Activated CD8-positive, alpha-beta memory T cell treated with anti-CD3 and anti-CD28 coated beads, Interleukin-2, amount 10 ng/mL, durations not matched to agents 7 days and 5 days (primary cell): Measurements from ENCODE around the gene TMEM218. TPM values are rescaled to one million over a fixed set of nuclear protein-coding genes. Genes with fewer than 3 reads are reported as not detected.
"Not testable (repeated sequence)": the region's sequence is repeated elsewhere in the genome, so short reads cannot be mapped to it uniquely, and the experiment has no call there.

Source experiments
- ATAC-seq: fragments of 150-1000 bp; cut with Tn5 transposase; one replicate; pipeline ENCODE4 v1.10.0; 2021; ENCODE audit warnings: moderate library complexity
- CTCF ChIA-PET: fragments of 350-600 bp; sonication (Branson Sonifier 250); formaldehyde crosslinking; loops from one replicate; lab custom pipeline; 2021; ENCODE audit warnings: antibody characterized with exemption; lab: Charles Lee
- DNase-seq: peaks from one replicate; pipeline ENCODE4 v3.0.0-alpha.2; 2020
- H3K27ac Mint-ChIP-seq: one replicate; pipeline ENCODE4 v1.8.0; 2021; ENCODE audit warnings: mild to moderate bottlenecking, mixed read lengths
- H3K27me3 Mint-ChIP-seq: one replicate; pipeline ENCODE4 v1.8.0; 2021; ENCODE audit warnings: mixed read lengths
- H3K36me3 Mint-ChIP-seq: one replicate; pipeline ENCODE4 v1.8.0; 2021; ENCODE audit warnings: mild to moderate bottlenecking, mixed read lengths
- H3K4me1 Mint-ChIP-seq: one replicate; pipeline ENCODE4 v1.8.0; 2021; ENCODE audit warnings: mixed read lengths
- H3K4me3 Mint-ChIP-seq: one replicate; pipeline ENCODE4 v1.8.0; 2021; ENCODE audit warnings: mild to moderate bottlenecking, moderate library complexity, mixed read lengths
- H3K9me3 Mint-ChIP-seq: one replicate; pipeline ENCODE4 v1.8.0; 2022; ENCODE audit warnings: low read depth, mixed read lengths
- total RNA-seq, 2 experiments: library from RNA; stranded (reverse); gene quantifications; one replicate each; pipeline ENCODE4 v1.2.3, GENCODE V29; 2021

TMEM218 gene
- total RNA-seq, 2 experiments from 2014 or later: 14.1 to 16.1 TPM

DNA sequence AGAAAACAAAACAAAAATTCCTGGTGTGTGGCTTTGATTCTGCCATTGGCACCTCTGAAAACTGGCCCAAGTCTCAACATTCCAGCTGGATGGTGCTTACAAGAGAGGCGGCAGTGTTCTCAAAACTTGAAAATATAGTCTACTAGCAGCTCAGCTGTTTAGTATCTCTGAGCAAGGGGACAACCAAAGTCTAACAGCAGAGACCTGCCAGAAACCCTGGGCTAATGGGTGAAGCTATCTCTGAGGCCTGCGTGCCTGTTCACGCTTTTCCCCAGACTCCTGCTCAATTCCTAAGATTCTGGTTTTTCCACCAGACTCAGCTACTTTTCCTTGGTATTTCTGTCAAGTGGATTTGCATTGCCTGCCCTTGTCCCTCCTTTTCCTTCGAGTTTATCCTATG, 17.9 kb downstream of the TMEM218 start:
- Mint-ChIP-seq H3K27ac (no peak overlapping the region), H3K4me3 (no peak overlapping the region), H3K27me3 (no peaks in the 10 kb centered on the region), H3K9me3 (no peaks in the 10 kb centered on the region), H3K36me3 (no peaks in the 10 kb centered on the region), H3K4me1 (peaks cover 2% of the 10 kb centered on the region)
- ATAC-seq (no peak), DNase-seq (no peak)
- CTCF ChIA-PET: interaction anchor here (1.0 kb wide), 1 partner anchor 253 kb away, joined by 3 read pairs; no protein-coding TSS in a partner anchor

GRCh38 chr11:125092669-125093068, 18.8 kb downstream of the TMEM218 start:
- DNase-seq (no peak), ATAC-seq (no peak)
- Mint-ChIP-seq H3K4me3 (no peak overlapping the region), H3K4me1 (peaks cover 2% of the 10 kb centered on the region), H3K9me3 (no peaks in the 10 kb centered on the region), H3K27me3 (no peaks in the 10 kb centered on the region), H3K27ac (no peak overlapping the region), H3K36me3 (no peaks in the 10 kb centered on the region)
- CTCF ChIA-PET: interaction anchor here (1.0 to 1.7 kb wide), 2 partner anchors 216 to 253 kb away, joined by 3 to 4 read pairs; no protein-coding TSS in a partner anchor

GRCh38 chr11:125091877-125092664, 19.4 kb downstream of the TMEM218 start:
- CTCF ChIA-PET: interaction anchor here (1.1 to 2.7 kb wide), 11 partner anchors 8 to 272 kb away, joined by 3 to 32 read pairs (median 4); partner anchors contain the start of gene TMEM218
- Mint-ChIP-seq H3K4me3 (no peak overlapping the region), H3K27ac (no peak overlapping the region), H3K9me3 (no peaks in the 10 kb centered on the region), H3K4me1 (peaks cover 2% of the 10 kb centered on the region), H3K27me3 (no peaks in the 10 kb centered on the region), H3K36me3 (no peaks in the 10 kb centered on the region)
- DNase-seq (no peak), ATAC-seq (no peak)

GRCh38 chr11:125091247-125091876, 20.1 kb downstream of the TMEM218 start:
- H3K27me3 Mint-ChIP-seq: no peaks in the 10 kb centered on the region
- H3K9me3 Mint-ChIP-seq: no peaks in the 10 kb centered on the region
- peaks cover 2% of the 10 kb centered on the region for H3K4me1 Mint-ChIP-seq
- no peak overlapping the region for H3K4me3 Mint-ChIP-seq
- peak; percentile 39 for ATAC-seq
- no peak overlapping the region for H3K27ac Mint-ChIP-seq
- no peaks in the 10 kb centered on the region for H3K36me3 Mint-ChIP-seq
- DNase-seq: no peak
- CTCF ChIA-PET: interaction anchor here (0.7 to 2.7 kb wide), 19 partner anchors 9 to 273 kb away, joined by 3 to 32 read pairs (median 3); partner anchors contain the start of genes PKNOX2 and TMEM218

GRCh38 chr11:125090816-125091215, 20.6 kb downstream of the TMEM218 start:
- no peak overlapping the region for H3K4me3 Mint-ChIP-seq
- peaks cover 2% of the 10 kb centered on the region for H3K4me1 Mint-ChIP-seq
- no peak for ATAC-seq
- H3K27ac Mint-ChIP-seq: no peak overlapping the region
- CTCF ChIA-PET: interaction anchor here (0.7 to 2.7 kb wide), 20 partner anchors 9 to 273 kb away, joined by 3 to 32 read pairs (median 3); partner anchors contain the start of genes PKNOX2 and TMEM218
- DNase-seq: no peak
- H3K9me3 Mint-ChIP-seq: no peaks in the 10 kb centered on the region
- H3K36me3 Mint-ChIP-seq: no peaks in the 10 kb centered on the region
- no peaks in the 10 kb centered on the region for H3K27me3 Mint-ChIP-seq

- not testable (repeated sequence) for H3K27me3 Mint-ChIP-seq, DNase-seq, H3K9me3 Mint-ChIP-seq, H3K4me3 Mint-ChIP-seq, H3K4me1 Mint-ChIP-seq, H3K27ac Mint-ChIP-seq, ATAC-seq, H3K36me3 Mint-ChIP-seq
- CTCF ChIA-PET: interaction anchor here (1.1 to 2.7 kb wide), 7 partner anchors 10 to 266 kb away, joined by 3 to 32 read pairs (median 3); no protein-coding TSS in a partner anchor
Measured at GRCh38 chr11:125090151-125090550, 21.3 kb downstream of the TMEM218 start.

GRCh38 chr11:125089481-125089880, 21.9 kb downstream of the TMEM218 start:
- H3K27ac Mint-ChIP-seq, H3K4me3 Mint-ChIP-seq, H3K27me3 Mint-ChIP-seq, H3K4me1 Mint-ChIP-seq, DNase-seq, H3K9me3 Mint-ChIP-seq, H3K36me3 Mint-ChIP-seq, ATAC-seq: not testable (repeated sequence)
- CTCF ChIA-PET: interaction anchor here (1.4 to 2.7 kb wide), 2 partner anchors 52 to 267 kb away, joined by 3 to 32 read pairs; no protein-coding TSS in a partner anchor

DNA sequence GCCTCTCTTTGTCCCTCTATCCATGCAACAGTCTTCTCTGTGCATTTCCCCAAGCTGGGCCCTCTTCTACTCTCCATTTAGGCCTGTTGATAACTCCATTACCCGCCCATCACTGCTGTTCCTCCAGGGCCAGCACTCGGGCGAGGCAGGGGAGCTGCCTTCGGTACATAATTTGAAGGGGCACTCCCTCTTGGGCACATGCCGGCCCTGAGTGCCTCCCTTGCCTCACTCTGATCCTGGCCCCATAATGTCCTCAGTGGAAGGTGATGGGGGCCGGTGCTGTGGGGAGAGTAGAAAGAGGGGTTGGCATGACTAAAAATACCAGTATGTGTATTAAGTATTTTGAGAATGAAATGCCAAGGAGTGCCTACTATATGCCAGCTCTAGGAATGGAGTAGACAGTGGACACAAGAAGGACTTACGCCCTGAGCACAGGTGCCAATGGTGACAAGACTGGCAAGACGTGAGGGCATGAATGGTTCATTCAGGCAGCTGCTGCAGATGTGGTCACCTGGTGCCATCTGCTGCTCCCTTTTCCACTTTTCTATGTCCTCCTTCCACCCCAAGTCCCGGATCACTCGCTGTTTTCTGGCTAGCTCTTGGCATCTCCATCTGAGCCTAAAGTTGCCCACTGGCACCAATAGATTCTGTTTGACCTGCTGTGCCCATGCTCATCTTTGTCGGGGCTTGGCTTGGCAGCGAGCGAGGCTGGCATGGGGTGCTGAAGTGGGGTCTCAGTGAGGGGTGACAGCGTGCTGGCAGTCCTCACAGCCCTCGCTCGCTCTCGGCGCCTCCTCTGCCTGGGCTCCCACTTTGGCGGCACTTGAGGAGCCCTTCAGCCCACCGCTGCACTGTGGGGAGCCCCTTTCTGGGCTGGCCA, 22.6 kb downstream of the TMEM218 start:
- CTCF ChIA-PET: no interaction called here
- Mint-ChIP-seq H3K4me1 (peaks cover 2% of the 10 kb centered on the region), H3K27me3 (no peaks in the 10 kb centered on the region), H3K36me3 (no peaks in the 10 kb centered on the region), H3K27ac (no peak overlapping the region), H3K4me3 (no peak overlapping the region), H3K9me3 (no peaks in the 10 kb centered on the region)
- DNase-seq (no peak), ATAC-seq (no peak)

- peaks cover 2% of the 10 kb centered on the region for H3K4me1 Mint-ChIP-seq
- DNase-seq: no peak
- H3K9me3 Mint-ChIP-seq: no peaks in the 10 kb centered on the region
- CTCF ChIA-PET: no interaction called here
- no peak overlapping the region for H3K27ac Mint-ChIP-seq
- no peak overlapping the region for H3K4me3 Mint-ChIP-seq
- H3K36me3 Mint-ChIP-seq: no peaks in the 10 kb centered on the region
- H3K27me3 Mint-ChIP-seq: no peaks in the 10 kb centered on the region
- no peak for ATAC-seq
Measured at GRCh38 chr11:125088123-125088522, 23.3 kb downstream of the TMEM218 start.

GRCh38 chr11:125086633-125087296, 24.7 kb downstream of the TMEM218 start:
- Mint-ChIP-seq H3K4me3 (no peak overlapping the region), H3K9me3 (no peaks in the 10 kb centered on the region), H3K4me1 (peaks cover 2% of the 10 kb centered on the region), H3K27ac (no peak overlapping the region), H3K27me3 (no peaks in the 10 kb centered on the region), H3K36me3 (no peaks in the 10 kb centered on the region)
- no peak for DNase-seq
- ATAC-seq: no peak
- CTCF ChIA-PET: no interaction called here

GRCh38 chr11:125085301-125086081, 25.9 kb downstream of the TMEM218 start:
- Mint-ChIP-seq H3K9me3 (no peaks in the 10 kb centered on the region), H3K27ac (no peak overlapping the region), H3K36me3 (no peaks in the 10 kb centered on the region), H3K4me1 (no peaks in the 10 kb centered on the region), H3K27me3 (no peaks in the 10 kb centered on the region), H3K4me3 (no peak overlapping the region)
- DNase-seq: peak; percentile 32
- no peak for ATAC-seq
- CTCF ChIA-PET: no interaction called here

- Mint-ChIP-seq H3K4me3 (no peak overlapping the region), H3K36me3 (no peaks in the 10 kb centered on the region), H3K4me1 (no peaks in the 10 kb centered on the region), H3K9me3 (no peaks in the 10 kb centered on the region), H3K27me3 (no peaks in the 10 kb centered on the region), H3K27ac (no peak overlapping the region)
- CTCF ChIA-PET: no interaction called here
- no peak for ATAC-seq
- DNase-seq: peak; percentile 31
Measured at GRCh38 chr11:125084761-125085231, 26.6 kb downstream of the TMEM218 start.
